NCI-H748 treated with DMSO at 0.1 percent for 48 hours (cell line): Measurements from ENCODE around the gene UNC5B.

Experiments used
- DNase-seq: peaks from one replicate; lab custom pipeline; 2025; lab: John Stamatoyannopoulos, UW

The UNC5B gene

GRCh38 chr10:71212318-71213126 is at the start of gene UNC5B:
TSS of gene UNC5B (plus strand) at chr10:71212570. CDS start at chr10:71212986, 416 bp downstream.
- peak; percentile 62 for DNase-seq

GRCh38 chr10:71173466-71173865 is 38.9 kb upstream of the UNC5B start:
- no peak for DNase-seq

DNA sequence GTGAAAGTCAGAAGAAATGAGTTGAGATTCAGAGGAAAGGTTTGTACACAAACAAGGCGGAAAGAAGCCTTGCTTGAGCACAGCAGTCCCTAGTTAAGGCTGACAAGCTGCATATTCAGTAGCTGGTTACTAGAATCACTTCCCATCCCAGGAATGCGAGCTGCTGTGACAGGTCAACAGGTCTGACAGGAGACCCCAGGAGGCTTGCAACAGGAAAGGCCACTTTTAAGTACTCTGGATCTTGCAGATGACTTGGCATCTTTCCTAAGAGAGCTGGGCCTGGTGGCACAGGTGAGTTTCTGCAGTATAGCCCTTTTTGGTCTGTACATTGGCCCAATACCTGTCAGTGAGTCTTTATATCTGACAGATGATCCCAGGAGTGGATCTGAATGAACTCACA is 35.7 kb upstream of the UNC5B start:
- DNase-seq: no peak

GRCh38 chr10:71177651-71178199 is 34.6 kb upstream of the UNC5B start:
- no peak for DNase-seq

DNA sequence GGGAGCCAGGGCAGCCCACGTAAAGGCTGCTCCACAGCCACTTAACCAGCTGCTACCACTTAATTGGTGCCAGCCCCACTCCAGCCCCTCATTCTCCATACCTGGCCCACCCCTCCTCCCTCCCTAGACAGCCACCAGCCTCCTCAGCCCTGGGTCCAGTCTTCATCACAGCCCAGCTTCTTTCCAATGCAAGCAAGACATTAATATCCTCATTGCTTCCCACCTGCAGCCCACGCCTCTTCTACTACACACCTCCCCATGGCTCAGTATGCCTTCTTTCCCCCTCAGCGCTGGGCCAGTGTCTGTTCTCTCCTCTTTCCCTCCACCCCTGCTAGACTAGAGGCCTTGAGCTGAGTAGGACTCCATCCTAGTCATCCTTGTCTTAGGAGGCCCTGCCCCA is 33.5 kb upstream of the UNC5B start:
- no peak for DNase-seq

GRCh38 chr10:71179382-71179781 is 33.0 kb upstream of the UNC5B start:
- no peak for DNase-seq

DNA sequence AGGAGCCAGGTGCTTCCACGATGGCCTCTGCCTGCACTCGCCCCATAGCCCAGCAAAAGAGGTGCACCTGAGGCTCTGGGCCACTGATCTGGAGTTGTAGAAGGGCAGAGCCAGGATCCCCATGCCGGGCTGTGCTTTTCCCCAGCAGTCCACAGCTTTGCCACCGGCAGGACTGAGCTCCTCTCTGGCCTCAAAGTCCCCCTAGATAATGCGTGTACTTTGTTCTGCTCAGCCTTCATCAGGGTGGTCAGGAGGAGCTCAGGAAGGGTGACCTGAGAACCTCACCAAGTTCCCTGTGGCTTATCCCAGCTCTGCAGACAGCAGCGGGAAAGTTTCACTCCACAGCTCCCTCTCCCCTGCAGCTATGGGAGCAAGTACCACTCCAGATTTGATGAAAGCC is 27.9 kb upstream of the UNC5B start:
- DNase-seq: no peak

- DNase-seq: no peak
Observed at GRCh38 chr10:71185209-71185608, 27.2 kb upstream of the UNC5B start.

DNA sequence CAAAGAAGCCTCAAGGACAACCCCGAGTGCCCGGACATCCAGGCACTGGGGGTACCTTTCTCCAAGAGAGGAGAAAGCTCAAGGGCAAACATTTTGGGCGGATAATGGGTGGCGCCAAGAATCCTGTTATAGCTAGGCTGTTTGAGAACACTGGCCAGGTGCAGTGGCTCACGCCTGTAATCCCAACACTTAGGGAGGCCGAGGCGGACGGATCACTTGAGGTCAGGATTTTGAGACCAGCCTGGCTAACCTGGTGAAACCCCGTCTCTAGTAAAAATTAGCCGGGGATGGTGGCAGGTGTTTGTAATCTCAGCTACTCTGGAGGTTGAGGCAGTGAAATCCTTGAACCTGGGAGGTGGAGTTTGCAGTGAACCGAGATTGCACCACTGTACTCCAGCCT is 25.2 kb upstream of the UNC5B start:
- DNase-seq: no peak

DNA sequence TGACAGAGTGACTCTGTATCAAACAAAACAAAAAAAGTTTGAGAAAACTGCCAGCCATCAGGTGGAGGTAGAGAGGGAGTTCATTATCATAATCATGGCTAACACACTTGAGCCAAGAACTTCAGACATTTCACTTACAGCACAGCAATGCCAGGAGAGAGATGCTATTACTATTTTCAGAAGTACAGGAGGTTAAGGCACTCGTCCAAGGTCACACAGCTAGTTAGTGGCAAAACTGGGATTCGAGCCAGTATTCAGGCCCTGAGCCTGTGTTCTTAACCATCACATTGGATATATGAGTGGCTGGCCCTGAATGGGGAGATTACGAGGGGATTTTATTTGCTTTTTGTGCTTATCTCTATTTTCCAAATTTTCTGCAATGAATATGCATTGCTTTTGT is 24.8 kb upstream of the UNC5B start:
- no peak for DNase-seq

DNA sequence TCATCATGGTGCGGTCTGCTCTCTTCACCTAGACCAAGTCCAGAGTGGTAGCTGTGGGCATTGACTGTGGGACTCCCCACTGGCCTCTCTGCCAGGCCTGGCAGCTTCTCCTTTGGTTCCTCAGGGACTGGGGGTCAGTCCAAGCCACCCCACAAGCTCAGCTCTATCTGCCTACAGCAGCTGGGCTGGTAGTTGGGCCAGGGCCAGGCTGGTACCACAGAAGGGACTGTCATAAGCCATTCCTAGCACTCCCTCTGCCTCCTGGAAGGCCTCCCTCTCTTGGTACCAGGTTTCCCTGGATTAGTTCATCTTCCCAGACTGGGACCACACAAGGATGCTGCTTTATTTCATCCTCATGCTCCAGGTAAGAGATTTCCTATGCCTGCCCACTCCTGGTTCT is 24.2 kb upstream of the UNC5B start:
- no peak for DNase-seq

GRCh38 chr10:71191019-71191418 is 21.4 kb upstream of the UNC5B start:
- no peak for DNase-seq

DNA sequence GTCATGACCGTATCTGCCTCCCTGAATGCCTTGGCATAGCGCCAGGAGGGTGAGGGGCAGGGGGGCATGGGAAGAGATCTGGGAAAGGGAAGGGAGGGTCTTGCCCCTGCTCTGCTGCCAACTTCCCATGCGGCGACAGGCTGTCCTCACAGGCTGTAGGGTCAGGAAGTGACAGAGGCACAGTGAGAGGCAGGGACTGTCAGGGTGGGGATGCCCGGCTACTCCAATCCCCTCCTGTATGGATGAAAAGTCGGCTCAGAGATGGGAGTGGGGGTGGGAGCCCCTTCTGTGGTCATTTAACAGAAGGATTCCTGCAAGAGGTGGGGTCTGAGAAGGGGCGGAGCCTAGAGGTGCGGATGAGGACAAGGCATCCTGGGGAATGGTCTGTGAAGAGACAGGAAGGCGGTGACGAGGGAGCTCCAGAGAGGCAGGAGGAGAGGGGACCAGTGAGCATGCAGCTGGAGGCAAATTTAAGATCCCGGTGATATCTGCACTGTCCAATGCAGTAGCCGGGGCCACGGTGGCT is 20.8 kb upstream of the UNC5B start:
- DNase-seq: no peak

- no peak for DNase-seq
Observed at GRCh38 chr10:71193516-71193915, 18.9 kb upstream of the UNC5B start.

DNA sequence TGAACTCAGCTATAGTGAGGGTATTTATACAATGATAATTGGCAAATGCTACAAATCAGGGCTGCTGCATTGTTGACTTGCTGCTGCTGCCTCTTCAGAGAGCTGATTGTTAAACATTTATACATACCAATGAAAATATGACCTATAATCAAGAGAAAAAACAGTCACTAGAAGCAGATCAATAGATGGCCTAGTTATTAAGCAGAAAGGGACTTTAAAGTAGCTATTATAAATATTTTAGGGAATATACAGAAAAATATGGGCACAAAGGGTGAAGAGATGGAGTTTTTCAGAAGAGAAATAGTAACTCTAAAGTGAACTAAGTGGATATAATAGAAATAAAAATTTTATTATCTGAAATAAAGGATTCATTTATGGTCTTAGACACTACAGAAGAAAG is 14.4 kb upstream of the UNC5B start:
- DNase-seq: no peak

DNA sequence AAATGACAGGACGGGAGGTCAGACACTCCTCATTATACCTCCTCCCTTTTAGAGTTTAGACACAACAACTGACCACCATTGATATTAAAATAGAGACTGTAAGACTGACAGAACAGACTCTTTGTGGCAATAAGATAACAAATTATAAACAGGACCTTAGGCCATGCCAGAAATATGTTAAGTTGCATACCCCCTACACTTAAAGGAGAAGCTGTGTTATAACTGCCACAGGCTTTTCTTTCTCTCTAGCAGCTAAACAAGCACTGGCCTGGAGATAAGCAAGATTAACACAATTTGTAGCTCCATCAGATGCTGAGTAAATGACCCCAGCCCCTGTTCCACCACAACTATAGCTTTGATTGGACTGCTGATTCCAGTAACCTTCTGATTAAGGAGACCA is 10.5 kb upstream of the UNC5B start:
- DNase-seq: no peak

DNA sequence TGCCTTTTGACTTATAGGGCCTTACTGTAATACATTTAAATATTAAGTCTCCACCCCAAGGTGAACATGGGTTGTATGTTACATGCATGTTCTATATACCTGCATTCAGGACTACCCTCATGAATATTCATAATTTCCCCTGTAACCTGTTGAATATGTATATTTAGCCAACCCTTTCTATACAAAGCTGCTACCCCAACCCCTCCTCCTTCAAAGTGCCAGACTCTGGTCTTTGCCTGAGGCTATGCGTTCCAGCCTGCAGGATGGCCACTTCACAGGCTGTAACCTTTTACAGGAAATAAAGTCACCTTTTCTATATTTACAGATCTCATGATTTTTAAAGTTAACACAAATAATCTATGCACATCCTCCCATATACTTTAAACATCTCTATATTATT is 10.1 kb upstream of the UNC5B start:
- DNase-seq: no peak

DNA sequence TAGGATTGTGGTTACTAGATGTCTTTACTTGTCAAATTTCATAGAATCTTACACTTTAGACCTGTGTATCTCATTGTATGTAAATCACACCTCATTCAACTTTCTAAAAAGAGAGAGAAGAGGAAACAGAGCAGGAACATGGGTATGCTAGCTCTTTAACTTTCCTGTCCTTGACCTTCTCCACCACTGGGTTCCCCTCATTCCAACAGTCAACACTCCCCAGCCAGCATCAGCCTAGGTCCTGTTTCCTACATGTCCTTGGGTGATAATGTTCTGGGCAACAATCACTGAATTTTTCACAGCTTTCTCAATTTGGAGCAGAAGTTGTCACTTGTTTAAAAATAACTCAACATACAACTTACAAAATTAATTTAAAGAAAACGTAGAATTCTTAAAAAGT is 9.2 kb upstream of the UNC5B start:
- no peak for DNase-seq

- no peak for DNase-seq
Observed at GRCh38 chr10:71203716-71204115, 8.7 kb upstream of the UNC5B start.

- no peak for DNase-seq
Observed at GRCh38 chr10:71204746-71205145, 7.6 kb upstream of the UNC5B start.

GRCh38 chr10:71205468-71205867 is 6.9 kb upstream of the UNC5B start:
- DNase-seq: no peak

DNA sequence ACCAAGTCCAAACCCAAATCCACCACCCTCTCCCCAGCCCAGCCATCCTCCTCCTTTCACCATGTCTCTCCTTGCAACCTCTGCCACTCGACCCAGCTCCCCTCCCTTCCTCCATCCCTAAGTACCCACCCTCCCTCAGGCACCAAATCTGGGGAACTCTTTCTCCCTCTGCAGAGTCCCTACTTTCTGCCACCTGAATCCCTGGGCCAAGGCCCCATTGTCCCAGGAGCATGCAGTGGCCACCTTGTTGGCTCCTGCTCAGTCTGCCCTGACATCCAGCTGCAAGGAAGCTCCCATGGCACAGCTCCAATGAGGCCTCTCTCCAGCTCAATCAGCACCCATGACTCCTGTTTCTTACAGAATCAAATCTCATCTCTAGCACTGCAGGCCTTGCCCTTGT is 5.5 kb upstream of the UNC5B start:
- DNase-seq: no peak

DNA sequence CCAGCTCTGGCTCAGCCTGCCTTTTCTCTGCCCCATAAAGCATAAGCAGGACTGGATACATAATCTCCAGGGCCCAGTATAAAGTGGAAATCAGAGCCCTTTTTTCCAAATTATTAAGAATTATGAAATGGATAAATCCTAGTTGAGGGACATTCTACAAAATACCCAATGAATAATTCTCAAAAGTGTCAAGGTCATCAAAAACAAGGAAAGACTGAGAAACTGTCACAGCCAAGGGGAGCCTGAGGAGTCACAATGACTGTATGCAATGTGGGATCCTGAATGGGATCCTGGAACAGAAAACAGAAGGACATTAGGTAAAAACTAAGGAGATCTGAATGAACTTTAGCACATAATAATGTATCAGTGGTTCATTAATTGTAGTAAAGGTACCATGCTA is 4.8 kb upstream of the UNC5B start:
- no peak for DNase-seq

DNA sequence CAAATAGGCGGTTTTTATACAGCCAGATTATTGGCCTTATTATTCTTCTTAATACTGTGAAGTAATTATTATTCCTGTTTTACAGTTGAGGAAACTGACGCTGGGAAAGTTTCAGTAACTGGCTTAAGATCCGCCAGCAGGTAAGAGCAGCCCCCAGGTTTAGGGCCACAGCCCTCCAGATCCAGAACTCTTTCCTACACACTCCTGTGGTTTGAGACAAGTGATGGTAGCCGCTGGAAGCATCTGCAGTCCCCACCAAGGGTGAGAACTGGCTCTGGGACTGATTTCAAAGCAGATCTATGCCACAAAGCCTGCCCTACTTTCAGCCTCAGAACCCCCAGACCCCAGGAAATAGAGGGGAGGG is 3.0 kb upstream of the UNC5B start:
- DNase-seq: no peak
